IPS-18a (cell line): Measurements from ENCODE around the gene GAS2.

Experiments
- H3K27ac ChIP-seq: one replicate; pipeline ENCODE4 v1.5.1; 2013; ENCODE audit warnings: low read length
- H3K27me3 ChIP-seq: one replicate; pipeline ENCODE4 v1.6.1; 2013; ENCODE audit warnings: mild to moderate bottlenecking, low read length; ENCODE audit not compliant: control insufficient read depth, insufficient read depth
- H3K36me3 ChIP-seq: one replicate; pipeline ENCODE4 v1.6.1; 2013; ENCODE audit warnings: low read depth, low read length; ENCODE audit not compliant: control insufficient read depth
- H3K4me1 ChIP-seq: one replicate; pipeline ENCODE4 v1.6.1; 2013; ENCODE audit warnings: low read depth, low read length; ENCODE audit not compliant: control insufficient read depth
- H3K4me3 ChIP-seq: one replicate; pipeline ENCODE4 v1.5.1; 2013; ENCODE audit warnings: low read length
- H3K9ac ChIP-seq: one replicate; pipeline ENCODE4 v1.6.1; 2013; ENCODE audit warnings: mild to moderate bottlenecking, low read length, moderate library complexity
- H3K9me3 ChIP-seq: one replicate; pipeline ENCODE4 v1.6.1; 2013; ENCODE audit warnings: low read depth, low read length; ENCODE audit not compliant: control insufficient read depth

The GAS2 gene

DNA sequence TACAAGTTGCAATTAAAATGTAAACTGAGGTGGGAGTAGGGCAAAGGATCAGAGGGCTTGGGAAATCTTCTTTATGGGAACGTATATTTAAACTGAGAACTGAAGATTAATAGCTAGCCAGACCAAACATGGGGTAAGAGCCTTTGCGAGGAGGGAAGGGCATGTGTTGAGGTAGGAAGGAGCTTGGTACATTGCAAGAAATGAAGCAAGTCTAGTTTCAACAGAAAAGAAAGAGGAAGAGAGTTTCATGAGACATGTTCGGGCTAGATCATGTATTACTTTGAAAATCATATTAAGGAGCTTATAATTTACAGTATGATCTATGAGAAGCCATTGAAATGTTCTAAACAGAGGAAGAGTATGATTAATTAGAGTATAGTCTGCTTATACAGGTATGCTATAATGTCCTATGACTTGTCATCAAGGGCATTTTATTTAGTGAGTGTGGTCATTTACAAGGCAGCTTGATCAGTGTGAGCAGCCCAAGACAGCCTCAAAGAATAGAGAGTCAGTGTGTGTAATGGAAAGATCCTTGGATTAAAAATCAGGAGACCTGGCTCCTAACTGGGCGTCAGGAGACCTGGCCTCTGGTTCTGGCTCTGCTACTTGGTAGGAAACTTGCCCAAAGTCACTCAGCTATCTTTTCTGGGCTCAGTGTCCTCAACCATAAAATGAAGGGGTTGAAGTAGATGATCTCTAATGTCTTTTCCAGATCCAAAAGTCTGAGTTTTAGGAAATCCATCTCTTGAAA lies 10.9 kb downstream of the GAS2 start:
- Histone ChIP-seq H3K4me3 (no peak overlapping the region), H3K27ac (no peak overlapping the region), H3K9me3 (no peaks in the 10 kb centered on the region), H3K36me3 (no peaks in the 10 kb centered on the region), H3K9ac (no peak overlapping the region), H3K27me3 (no peaks in the 10 kb centered on the region), H3K4me1 (no peaks in the 10 kb centered on the region)

DNA sequence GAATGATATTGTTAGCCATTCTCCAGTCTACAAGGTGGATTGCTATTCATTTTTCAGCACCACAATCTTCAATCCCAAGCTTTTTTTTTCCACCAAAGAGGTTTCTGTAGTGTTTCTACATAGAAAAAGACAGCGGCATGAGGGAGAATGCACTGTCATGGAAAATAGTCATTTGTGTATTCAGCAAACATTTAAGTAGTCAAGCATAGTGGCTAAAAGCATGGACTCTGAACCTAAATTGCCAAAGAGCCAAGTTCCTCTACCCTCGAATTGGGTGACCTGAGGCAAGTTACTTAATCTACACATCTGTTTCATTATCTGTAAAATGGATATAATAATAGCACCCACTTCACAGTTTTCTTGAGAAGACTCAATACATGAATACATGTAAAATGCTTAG lies 14.2 kb downstream of the GAS2 start:
- no peaks in the 10 kb centered on the region for H3K27me3 ChIP-seq
- H3K27ac ChIP-seq = no peak overlapping the region
- H3K36me3 ChIP-seq = no peaks in the 10 kb centered on the region
- no peaks in the 10 kb centered on the region for H3K4me1 ChIP-seq
- no peaks in the 10 kb centered on the region for H3K9me3 ChIP-seq
- H3K9ac ChIP-seq = no peak overlapping the region
- H3K4me3 ChIP-seq = no peak overlapping the region

DNA sequence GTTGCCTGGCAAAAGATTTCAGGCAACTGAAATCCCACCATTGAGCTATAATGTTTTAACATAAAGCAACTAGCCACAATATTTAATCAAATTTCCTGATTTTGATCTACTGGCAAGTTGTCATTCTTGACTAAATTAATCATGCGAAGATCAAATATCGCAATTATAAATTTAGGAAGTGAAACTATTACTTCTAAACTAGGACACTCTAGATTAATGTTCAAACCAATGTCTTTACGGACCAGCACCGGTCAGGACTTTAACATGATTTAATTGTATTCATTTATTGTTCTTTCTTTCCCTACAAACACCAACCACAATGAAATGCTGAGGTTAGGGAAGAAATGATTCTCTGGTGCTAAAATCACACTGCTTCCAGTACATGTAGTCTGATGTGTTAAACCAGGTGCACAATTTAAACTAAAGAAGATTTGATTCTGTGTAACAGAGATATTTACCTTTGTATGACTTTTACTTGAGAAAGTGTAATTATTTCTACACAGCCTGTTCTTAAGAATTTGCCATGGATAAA lies 14.9 kb downstream of the GAS2 start:
- H3K9ac ChIP-seq = no peak overlapping the region
- H3K9me3 ChIP-seq = no peaks in the 10 kb centered on the region
- no peaks in the 10 kb centered on the region for H3K27me3 ChIP-seq
- H3K4me3 ChIP-seq = no peak overlapping the region
- no peaks in the 10 kb centered on the region for H3K4me1 ChIP-seq
- no peak overlapping the region for H3K27ac ChIP-seq
- no peaks in the 10 kb centered on the region for H3K36me3 ChIP-seq

DNA sequence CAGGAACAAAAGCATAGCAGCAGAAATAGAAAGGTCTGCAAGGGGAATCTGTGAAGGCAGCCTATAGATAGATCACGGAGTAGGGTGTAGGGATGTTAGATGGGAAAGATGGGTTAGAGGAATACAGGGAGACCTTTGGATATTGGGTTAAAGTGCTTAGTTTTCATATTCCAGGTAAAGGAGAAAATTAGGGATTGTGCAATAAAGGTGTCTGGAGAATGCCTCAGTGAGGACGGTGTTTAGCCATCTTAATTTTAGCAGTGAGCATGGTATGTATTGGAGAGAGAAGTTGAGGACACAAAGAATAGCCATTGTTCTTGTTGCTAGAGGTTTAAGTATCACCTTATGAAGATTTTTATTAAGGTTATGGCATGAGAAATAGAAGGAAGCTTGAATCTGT lies 17.7 kb downstream of the GAS2 start:
- Histone ChIP-seq H3K4me3 (no peak overlapping the region), H3K36me3 (no peaks in the 10 kb centered on the region), H3K9me3 (no peaks in the 10 kb centered on the region)

DNA sequence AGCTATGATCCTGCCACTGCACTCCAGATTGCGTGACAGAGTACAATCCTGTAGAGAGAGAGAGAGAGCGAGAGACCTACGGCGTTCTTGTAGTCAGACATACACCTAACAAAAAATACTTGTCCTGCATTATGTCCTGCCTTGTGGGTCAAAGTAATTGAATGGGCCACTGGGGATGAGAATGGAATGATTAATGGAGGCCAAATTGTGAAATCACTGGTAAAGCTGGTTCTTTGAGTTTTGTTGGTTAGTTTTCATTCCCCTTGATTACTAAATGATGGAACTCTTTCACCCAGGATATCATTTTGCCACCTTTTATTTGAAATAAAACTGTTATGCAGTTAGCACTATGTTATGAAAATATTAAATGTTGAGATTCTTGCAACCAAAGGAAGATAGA lies 18.7 kb downstream of the GAS2 start:
- Histone ChIP-seq H3K9ac (no peak overlapping the region), H3K27me3 (no peaks in the 10 kb centered on the region), H3K4me1 (no peaks in the 10 kb centered on the region), H3K9me3 (no peaks in the 10 kb centered on the region), H3K36me3 (no peaks in the 10 kb centered on the region), H3K27ac (no peak overlapping the region), H3K4me3 (no peak overlapping the region)

More for the DNA sequence above, 17.7 kb downstream of the GAS2 start:
- H3K27ac ChIP-seq = no peak overlapping the region
- no peaks in the 10 kb centered on the region for H3K4me1 ChIP-seq
- no peaks in the 10 kb centered on the region for H3K27me3 ChIP-seq
- no peak overlapping the region for H3K9ac ChIP-seq

DNA sequence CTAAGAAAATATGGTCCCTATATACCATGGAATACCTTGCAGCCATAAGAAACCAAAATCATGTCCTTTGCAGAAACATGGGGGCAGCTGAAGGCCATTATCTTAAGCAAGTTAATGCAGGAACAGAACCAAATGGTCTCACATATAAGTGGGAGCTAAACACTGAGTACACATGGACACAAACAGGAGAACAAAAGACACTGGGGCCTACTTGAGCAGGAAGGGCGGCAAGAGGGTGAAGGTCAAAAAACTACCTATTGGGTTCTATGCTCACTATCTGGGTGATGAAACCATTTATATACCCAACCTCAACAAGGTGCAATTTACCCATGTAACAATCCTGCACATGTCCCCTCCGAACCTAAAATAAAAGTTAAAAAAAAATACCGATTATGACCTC lies 22.5 kb downstream of the GAS2 start:
- Histone ChIP-seq H3K9me3 (no peaks in the 10 kb centered on the region), H3K4me1 (peaks cover 4% of the 10 kb centered on the region), H3K27ac (no peak overlapping the region), H3K27me3 (no peaks in the 10 kb centered on the region), H3K36me3 (no peaks in the 10 kb centered on the region), H3K4me3 (no peak overlapping the region), H3K9ac (no peak overlapping the region)

DNA sequence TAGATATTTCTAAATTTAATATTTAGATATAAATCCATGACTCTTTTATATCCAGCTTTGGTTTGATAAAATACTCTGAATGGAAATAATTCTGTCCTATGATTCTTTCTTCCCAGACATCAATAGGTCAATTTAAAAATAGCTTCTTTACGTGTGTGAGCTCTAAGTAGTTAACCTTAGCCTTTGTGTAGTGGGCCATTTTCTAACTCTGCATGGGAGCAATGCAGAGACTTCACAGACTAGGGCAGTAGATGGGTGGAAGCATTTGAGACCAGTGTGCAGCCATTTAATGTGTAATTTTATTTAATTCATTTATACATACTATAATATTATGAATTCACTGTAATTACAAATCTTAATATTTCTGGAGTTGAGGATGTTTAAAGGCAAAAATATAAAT lies 23.8 kb downstream of the GAS2 start:
- no peak overlapping the region for H3K4me3 ChIP-seq
- peaks cover 4% of the 10 kb centered on the region for H3K4me1 ChIP-seq
- H3K27me3 ChIP-seq = no peaks in the 10 kb centered on the region
- H3K36me3 ChIP-seq = no peaks in the 10 kb centered on the region
- no peak overlapping the region for H3K9ac ChIP-seq
- no peak overlapping the region for H3K27ac ChIP-seq
- no peaks in the 10 kb centered on the region for H3K9me3 ChIP-seq

DNA sequence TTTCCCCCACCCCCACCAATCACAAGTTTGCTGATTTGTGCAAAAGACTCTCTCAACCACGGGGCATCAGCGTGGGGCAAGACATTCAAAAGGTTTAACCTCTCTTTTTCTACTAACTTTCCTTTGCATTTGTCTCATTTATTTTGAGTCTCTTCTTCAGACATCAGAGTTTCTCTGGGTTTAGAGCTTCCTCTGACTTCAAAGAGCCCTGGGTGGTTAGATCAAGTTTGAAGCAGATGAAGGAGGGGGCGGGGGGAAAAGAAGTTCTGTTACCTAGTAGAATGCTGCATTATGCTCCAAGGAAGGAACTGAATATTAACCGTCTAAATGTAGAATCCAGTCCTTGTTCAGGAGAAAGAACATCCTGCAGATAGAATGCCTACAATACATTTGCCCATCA lies 24.5 kb downstream of the GAS2 start:
- Histone ChIP-seq H3K27me3 (no peaks in the 10 kb centered on the region), H3K36me3 (no peaks in the 10 kb centered on the region), H3K27ac (no peak overlapping the region), H3K4me1 (peaks cover 4% of the 10 kb centered on the region), H3K4me3 (no peak overlapping the region), H3K9ac (no peak overlapping the region), H3K9me3 (no peaks in the 10 kb centered on the region)

DNA sequence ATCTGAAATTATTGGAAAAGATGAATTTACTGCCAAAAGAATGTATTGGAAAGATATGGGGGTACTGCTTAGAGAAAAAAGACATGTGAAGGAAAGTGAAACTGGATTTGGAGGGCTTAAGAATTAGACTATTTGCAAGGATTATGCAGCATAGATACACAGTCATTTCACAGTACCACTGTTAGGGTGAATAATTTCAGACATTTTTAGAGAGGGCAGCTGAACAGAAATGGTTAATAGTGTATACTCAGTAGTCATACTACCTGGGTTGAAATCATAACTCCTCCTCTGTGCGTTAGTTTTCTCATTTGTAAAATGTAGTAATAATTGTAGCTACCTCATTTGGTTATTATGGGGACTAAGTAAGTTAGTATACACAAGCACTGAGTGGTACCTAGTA lies 33.0 kb downstream of the GAS2 start:
- H3K4me1 ChIP-seq = peaks cover 11% of the 10 kb centered on the region
- no peaks in the 10 kb centered on the region for H3K36me3 ChIP-seq
- H3K4me3 ChIP-seq = no peak overlapping the region
- H3K9me3 ChIP-seq = no peaks in the 10 kb centered on the region
- no peak overlapping the region for H3K9ac ChIP-seq
- H3K27me3 ChIP-seq = no peaks in the 10 kb centered on the region
- H3K27ac ChIP-seq = no peak overlapping the region

DNA sequence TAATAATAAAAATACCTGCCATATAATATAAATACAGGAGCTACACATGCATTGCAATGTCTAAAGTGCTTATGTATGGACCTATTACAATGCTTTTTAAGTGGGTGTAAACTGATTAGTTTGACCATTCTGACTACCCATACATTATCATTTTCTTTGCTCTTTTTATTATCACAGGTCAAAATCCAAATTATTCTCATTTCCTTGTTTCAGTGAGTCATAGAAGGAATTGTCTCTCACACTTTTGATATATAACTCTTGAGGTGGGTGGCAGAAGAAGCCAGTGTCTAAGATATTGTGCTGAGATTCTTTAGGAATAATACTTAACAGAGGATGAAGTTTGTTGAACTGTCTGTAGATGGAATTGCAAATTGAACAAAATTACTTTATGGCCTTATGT lies 35.6 kb downstream of the GAS2 start:
- no peaks in the 10 kb centered on the region for H3K9me3 ChIP-seq
- H3K9ac ChIP-seq = no peak overlapping the region
- H3K4me3 ChIP-seq = no peak overlapping the region
- no peaks in the 10 kb centered on the region for H3K27me3 ChIP-seq
- no peaks in the 10 kb centered on the region for H3K36me3 ChIP-seq
- H3K4me1 ChIP-seq = peaks cover 11% of the 10 kb centered on the region
- no peak overlapping the region for H3K27ac ChIP-seq

DNA sequence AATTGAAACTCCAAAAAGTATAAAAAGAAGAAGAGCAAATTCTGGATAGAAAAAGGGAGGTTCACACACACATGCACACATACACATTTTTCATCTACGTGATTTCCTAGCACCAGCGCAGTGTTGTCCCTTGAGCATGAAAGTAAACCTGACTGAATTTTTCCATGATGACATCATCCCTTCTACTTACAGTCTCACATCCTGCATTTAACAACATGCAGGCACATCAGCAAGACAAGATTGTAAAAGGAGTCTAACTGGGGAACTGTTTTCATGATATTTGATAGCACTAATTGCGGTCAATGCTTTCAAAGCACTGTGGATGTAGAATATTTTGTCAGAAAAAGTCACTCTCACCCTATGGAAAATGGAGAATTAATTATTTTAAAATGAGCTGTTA lies 36.6 kb downstream of the GAS2 start:
- H3K4me1 ChIP-seq = peaks cover 11% of the 10 kb centered on the region
- no peaks in the 10 kb centered on the region for H3K27me3 ChIP-seq

DNA sequence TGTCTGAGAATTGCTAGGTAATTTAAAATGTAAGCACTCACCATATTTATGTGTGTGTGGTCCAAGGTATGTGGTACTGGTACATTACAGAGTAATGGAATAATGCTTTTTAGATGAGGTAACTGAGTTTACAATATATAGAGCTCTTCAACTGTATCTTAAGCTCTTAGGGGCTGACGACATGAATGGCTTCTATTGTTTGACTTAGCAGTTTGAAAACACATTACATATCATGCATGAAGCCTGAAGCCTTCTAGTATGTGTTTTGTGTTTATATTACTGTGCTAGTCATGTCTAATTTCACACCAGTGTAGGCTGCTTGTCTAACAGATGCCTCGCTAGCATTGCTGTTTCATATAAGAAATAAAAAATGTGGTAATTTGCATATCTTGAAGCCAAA lies 37.2 kb downstream of the GAS2 start:
- Histone ChIP-seq H3K4me3 (no peak overlapping the region), H3K27ac (no peak overlapping the region), H3K36me3 (no peaks in the 10 kb centered on the region), H3K27me3 (no peaks in the 10 kb centered on the region), H3K4me1 (peaks cover 11% of the 10 kb centered on the region), H3K9me3 (no peaks in the 10 kb centered on the region), H3K9ac (no peak overlapping the region)

More for the DNA sequence above, 36.6 kb downstream of the GAS2 start:
- peak overlapping the region; percentile 9 for H3K27ac ChIP-seq
- no peaks in the 10 kb centered on the region for H3K9me3 ChIP-seq
- H3K36me3 ChIP-seq = no peaks in the 10 kb centered on the region
- H3K9ac ChIP-seq = no peak overlapping the region
- H3K4me3 ChIP-seq = no peak overlapping the region
